Measurements from ENCODE around the gene SRMS.

Gene SRMS

GRCh38 chr20:63549679-63550282 is 2.2 kb upstream of the SRMS start:
- Histone ChIP-seq H3K36me3 (replicated peaks in 1 of 2; ENCODE audit: control insufficient read depth in 2 of 2, insufficient read depth in 2 of 2, low read length in 2 of 2) (no peaks in the 10 kb centered on the region), H3K79me1 (ENCODE audit: low read depth, low read length) (no peaks in the 10 kb centered on the region), H2BK120ac (ENCODE audit: low read depth, low read length) (no peak overlapping the region), H2AK5ac (ENCODE audit: low read depth, low read length) (peak overlapping the region; percentile 88), H2BK15ac (ENCODE audit: low read length) (peak overlapping the region; percentile 85), H3K27ac (replicated peaks; ENCODE audit: low read length) (no peak overlapping the region), H3K23ac (ENCODE audit: low read depth, low read length, poor library complexity) (no peak overlapping the region), H2BK12ac (ENCODE audit: low read length) (peak overlapping the region; percentile 41), H3K4me1 (ENCODE audit: control insufficient read depth in 2 of 2, insufficient read depth in 1 of 2, low read depth in 1 of 2, low read length in 2 of 2) (peaks cover 6 to 11% of the 10 kb centered on the region in 2 donors), H2BK5ac (ENCODE audit: low read length) (no peak overlapping the region), H4K91ac (ENCODE audit: low read depth, low read length, poor library complexity) (no peak overlapping the region), H3K27me3 (ENCODE audit: control insufficient read depth in 3 of 3, insufficient read depth in 3 of 3, low read depth in 1 of 3, low read length in 3 of 3) (peaks cover 0 to 44% (median 1%) of the 10 kb centered on the region in 3 experiments), H3K14ac (ENCODE audit: low read length) (peak overlapping the region; percentile 56), H4K8ac (ENCODE audit: low read depth, low read length) (peak overlapping the region; percentile 82), H3K4me3 (ENCODE audit: low read length in 2 of 2) (no peak overlapping the region), H3K9ac (ENCODE audit: low read depth, low read length, poor library complexity) (no peak overlapping the region), H3K4me2 (ENCODE audit: insufficient read depth, low read length, poor library complexity, severe bottlenecking) (no peak overlapping the region), H2AFZ (ENCODE audit: low read length) (no peak overlapping the region), H3K9me3 (replicated peaks in 1 of 2; ENCODE audit: control insufficient read depth in 2 of 2, insufficient read depth in 1 of 2, low read depth in 1 of 2, low read length in 2 of 2) (no peaks in the 10 kb centered on the region), H3K4ac (ENCODE audit: low read length) (peak overlapping the region; percentile 37), H3K18ac (ENCODE audit: low read length) (peak overlapping the region; percentile 38)
- no peak for DNase-seq (ENCODE audit: low spot score)
- no CpG with 5 or more reads among the region's 18 CpGs for WGBS, 2 donors (ENCODE audit: extremely low coverage in 2 of 2, insufficient read length in 2 of 2, insufficient replicate concordance in 1 of 2)

GRCh38 chr20:63549019-63549418 is 1.5 kb upstream of the SRMS start:
- peaks cover 0 to 5% of the 10 kb centered on the region in 2 donors for H3K4me1 ChIP-seq (ENCODE audit: control insufficient read depth in 2 of 2, insufficient read depth in 1 of 2, low read depth in 1 of 2, low read length in 2 of 2)
- peaks cover 0 to 51% (median 1%) of the 10 kb centered on the region in 3 experiments for H3K27me3 ChIP-seq (ENCODE audit: control insufficient read depth in 3 of 3, insufficient read depth in 3 of 3, low read depth in 1 of 3, low read length in 3 of 3)
- peak overlapping the region; percentile 52 for H3K23ac ChIP-seq (ENCODE audit: low read depth, low read length, poor library complexity)
- no peak overlapping the region for H3K4me2 ChIP-seq (ENCODE audit: insufficient read depth, low read length, poor library complexity, severe bottlenecking)
- H2BK15ac ChIP-seq (ENCODE audit: low read length) = peak overlapping the region; percentile 69
- no peaks in the 10 kb centered on the region for H3K36me3 ChIP-seq (replicated peaks in 1 of 2; ENCODE audit: control insufficient read depth in 2 of 2, insufficient read depth in 2 of 2, low read length in 2 of 2)
- no peak overlapping the region for H2AFZ ChIP-seq (ENCODE audit: low read length)
- no peak overlapping the region for H3K4me3 ChIP-seq (ENCODE audit: low read length in 2 of 2)
- H3K27ac ChIP-seq (replicated peaks; ENCODE audit: low read length) = no peak overlapping the region
- no peak overlapping the region for H4K91ac ChIP-seq (ENCODE audit: low read depth, low read length, poor library complexity)
- H2BK5ac ChIP-seq (ENCODE audit: low read length) = peak overlapping the region; percentile 82
- H2BK120ac ChIP-seq (ENCODE audit: low read depth, low read length) = no peak overlapping the region
- no peak for DNase-seq (ENCODE audit: low spot score)
- WGBS, 2 donors (ENCODE audit: extremely low coverage in 2 of 2, insufficient read length in 2 of 2, insufficient replicate concordance in 1 of 2) = no CpG with 5 or more reads among the region's 25 CpGs
- H3K9ac ChIP-seq (ENCODE audit: low read depth, low read length, poor library complexity) = no peak overlapping the region
- H3K18ac ChIP-seq (ENCODE audit: low read length) = no peak overlapping the region
- no peak overlapping the region for H4K8ac ChIP-seq (ENCODE audit: low read depth, low read length)
- H2AK5ac ChIP-seq (ENCODE audit: low read depth, low read length) = peak overlapping the region; percentile 93
- H3K9me3 ChIP-seq (replicated peaks in 1 of 2; ENCODE audit: control insufficient read depth in 2 of 2, insufficient read depth in 1 of 2, low read depth in 1 of 2, low read length in 2 of 2) = no peaks in the 10 kb centered on the region
- no peak overlapping the region for H3K4ac ChIP-seq (ENCODE audit: low read length)
- no peak overlapping the region for H2BK12ac ChIP-seq (ENCODE audit: low read length)
- no peak overlapping the region for H3K14ac ChIP-seq (ENCODE audit: low read length)
- H3K79me1 ChIP-seq (ENCODE audit: low read depth, low read length) = no peaks in the 10 kb centered on the region

- H3K4me3 ChIP-seq (ENCODE audit: low read length in 2 of 2) = no peak overlapping the region
- H2BK15ac ChIP-seq (ENCODE audit: low read length) = peak overlapping the region; percentile 69
- H3K23ac ChIP-seq (ENCODE audit: low read depth, low read length, poor library complexity) = peak overlapping the region; percentile 52
- no peak overlapping the region for H4K8ac ChIP-seq (ENCODE audit: low read depth, low read length)
- no peaks in the 10 kb centered on the region for H3K36me3 ChIP-seq (replicated peaks in 1 of 2; ENCODE audit: control insufficient read depth in 2 of 2, insufficient read depth in 2 of 2, low read length in 2 of 2)
- H2AFZ ChIP-seq (ENCODE audit: low read length) = no peak overlapping the region
- no peak overlapping the region for H2BK120ac ChIP-seq (ENCODE audit: low read depth, low read length)
- H3K4me1 ChIP-seq (ENCODE audit: control insufficient read depth in 2 of 2, insufficient read depth in 1 of 2, low read depth in 1 of 2, low read length in 2 of 2) = peaks cover 0 to 5% of the 10 kb centered on the region in 2 donors
- no peaks in the 10 kb centered on the region for H3K79me1 ChIP-seq (ENCODE audit: low read depth, low read length)
- no peaks in the 10 kb centered on the region for H3K9me3 ChIP-seq (replicated peaks in 1 of 2; ENCODE audit: control insufficient read depth in 2 of 2, insufficient read depth in 1 of 2, low read depth in 1 of 2, low read length in 2 of 2)
- H2BK5ac ChIP-seq (ENCODE audit: low read length) = peak overlapping the region; percentile 82
- no peak overlapping the region for H4K91ac ChIP-seq (ENCODE audit: low read depth, low read length, poor library complexity)
- H3K4me2 ChIP-seq (ENCODE audit: insufficient read depth, low read length, poor library complexity, severe bottlenecking) = no peak overlapping the region
- peak overlapping the region; percentile 76 for H3K18ac ChIP-seq (ENCODE audit: low read length)
- peak overlapping the region; percentile 93 for H2AK5ac ChIP-seq (ENCODE audit: low read depth, low read length)
- H3K9ac ChIP-seq (ENCODE audit: low read depth, low read length, poor library complexity) = peak overlapping the region; percentile 84
- no peak overlapping the region for H3K27ac ChIP-seq (replicated peaks; ENCODE audit: low read length)
- no peak for DNase-seq (ENCODE audit: low spot score)
- H2BK12ac ChIP-seq (ENCODE audit: low read length) = no peak overlapping the region
- H3K14ac ChIP-seq (ENCODE audit: low read length) = peak overlapping the region; percentile 95
- WGBS, 2 donors (ENCODE audit: extremely low coverage in 2 of 2, insufficient read length in 2 of 2, insufficient replicate concordance in 1 of 2) = no CpG with 5 or more reads among the region's 11 CpGs
- no peak overlapping the region for H3K4ac ChIP-seq (ENCODE audit: low read length)
- H3K27me3 ChIP-seq (ENCODE audit: control insufficient read depth in 3 of 3, insufficient read depth in 3 of 3, low read depth in 1 of 3, low read length in 3 of 3) = peaks cover 0 to 52% (median 1%) of the 10 kb centered on the region in 3 experiments
Measured at GRCh38 chr20:63548542-63548941, 993 bp upstream of the SRMS start.

GRCh38 chr20:63546956-63547724 is 409 bp downstream of the SRMS start:
- H2BK15ac ChIP-seq (ENCODE audit: low read length) = peak overlapping the region; percentile 21
- peaks cover 0 to 5% of the 10 kb centered on the region in 2 donors for H3K4me1 ChIP-seq (ENCODE audit: control insufficient read depth in 2 of 2, insufficient read depth in 1 of 2, low read depth in 1 of 2, low read length in 2 of 2)
- no peak overlapping the region for H3K27ac ChIP-seq (replicated peaks; ENCODE audit: low read length)
- no peak overlapping the region for H4K91ac ChIP-seq (ENCODE audit: low read depth, low read length, poor library complexity)
- WGBS, 2 donors (ENCODE audit: extremely low coverage in 2 of 2, insufficient read length in 2 of 2, insufficient replicate concordance in 1 of 2) = no CpG with 5 or more reads among the region's 58 CpGs
- H3K79me1 ChIP-seq (ENCODE audit: low read depth, low read length) = no peaks in the 10 kb centered on the region
- DNase-seq (ENCODE audit: low spot score) = no peak
- peak overlapping the region; percentile 85 for H3K18ac ChIP-seq (ENCODE audit: low read length)
- H2AFZ ChIP-seq (ENCODE audit: low read length) = no peak overlapping the region
- peaks cover 0 to 52% (median 1%) of the 10 kb centered on the region in 3 experiments for H3K27me3 ChIP-seq (ENCODE audit: control insufficient read depth in 3 of 3, insufficient read depth in 3 of 3, low read depth in 1 of 3, low read length in 3 of 3)
- no peaks in the 10 kb centered on the region for H3K9me3 ChIP-seq (replicated peaks in 1 of 2; ENCODE audit: control insufficient read depth in 2 of 2, insufficient read depth in 1 of 2, low read depth in 1 of 2, low read length in 2 of 2)
- H2BK120ac ChIP-seq (ENCODE audit: low read depth, low read length) = no peak overlapping the region
- H4K8ac ChIP-seq (ENCODE audit: low read depth, low read length) = no peak overlapping the region
- H3K4ac ChIP-seq (ENCODE audit: low read length) = no peak overlapping the region
- H2BK5ac ChIP-seq (ENCODE audit: low read length) = no peak overlapping the region
- no peak overlapping the region for H3K9ac ChIP-seq (ENCODE audit: low read depth, low read length, poor library complexity)
- H3K23ac ChIP-seq (ENCODE audit: low read depth, low read length, poor library complexity) = peak overlapping the region; percentile 34
- no peak overlapping the region for H3K4me3 ChIP-seq (ENCODE audit: low read length in 2 of 2)
- peak overlapping the region; percentile 93 for H2AK5ac ChIP-seq (ENCODE audit: low read depth, low read length)
- H3K4me2 ChIP-seq (ENCODE audit: insufficient read depth, low read length, poor library complexity, severe bottlenecking) = no peak overlapping the region
- H3K14ac ChIP-seq (ENCODE audit: low read length) = no peak overlapping the region
- H3K36me3 ChIP-seq (replicated peaks in 1 of 2; ENCODE audit: control insufficient read depth in 2 of 2, insufficient read depth in 2 of 2, low read length in 2 of 2) = no peaks in the 10 kb centered on the region
- peak overlapping the region; percentile 58 for H2BK12ac ChIP-seq (ENCODE audit: low read length)
